CD4-positive, alpha-beta T cell treated with Interleukin-15 for 1 hour (primary cell): ENCODE results near the gene TMEM186.
"Not testable (repeated sequence)": the region's sequence is repeated elsewhere in the genome, so short reads cannot be mapped to it uniquely, and the experiment has no call there.

Source experiments
- DNase-seq: peaks from one replicate; pipeline ENCODE4 v3.0.0-alpha.2; 2020

Gene TMEM186, protein sequence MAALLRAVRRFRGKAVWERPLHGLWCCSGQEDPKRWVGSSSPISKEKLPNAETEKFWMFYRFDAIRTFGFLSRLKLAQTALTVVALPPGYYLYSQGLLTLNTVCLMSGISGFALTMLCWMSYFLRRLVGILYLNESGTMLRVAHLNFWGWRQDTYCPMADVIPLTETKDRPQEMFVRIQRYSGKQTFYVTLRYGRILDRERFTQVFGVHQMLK

GRCh38 chr16:8797364-8798173, at the start of gene TMEM186, which contains the start of gene PMM2:
Gene TMEM186, minus strand, starts transcription at chr16:8797639. Its CDS starts 25 bp downstream, at chr16:8797614.
Gene PMM2, plus strand, starts transcription at chr16:8797839. Its CDS starts 44 bp downstream, at chr16:8797883.
- DNase-seq = peak; percentile 96

- no peak for DNase-seq
Measured at GRCh38 chr16:8847145-8847544, 49.7 kb upstream of the TMEM186 start.

- no peak for DNase-seq
Measured at GRCh38 chr16:8846401-8846932, 49.0 kb upstream of the TMEM186 start.

DNA sequence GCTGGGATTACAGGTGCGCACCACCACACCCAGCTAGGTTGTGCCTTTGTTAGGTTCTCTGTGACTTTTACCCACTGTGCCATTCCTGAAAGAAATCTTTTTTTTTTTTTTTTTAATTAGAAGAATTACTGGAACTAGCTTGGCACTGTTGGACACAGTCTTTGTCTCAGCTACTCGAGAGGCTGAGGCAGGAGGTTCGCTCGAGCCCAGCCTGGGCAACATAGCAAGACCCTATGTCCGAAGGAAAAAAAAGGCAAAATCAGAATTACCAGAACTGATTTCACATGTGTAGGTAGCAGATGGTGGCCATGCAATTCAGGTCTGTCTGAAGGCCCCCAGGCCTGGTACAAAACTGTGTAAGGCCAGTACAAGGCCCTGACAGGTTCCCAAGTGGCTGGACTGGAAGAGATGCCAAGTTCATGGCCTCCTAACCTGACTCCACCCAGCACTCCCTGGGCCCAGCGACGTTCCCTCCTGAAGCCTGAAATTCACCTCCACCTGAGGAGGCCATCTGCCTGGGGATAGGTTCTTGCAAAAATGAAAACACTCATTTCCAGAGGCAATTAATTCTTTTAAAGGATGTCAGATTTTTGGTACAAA, 48.4 kb upstream of the TMEM186 start:
- no peak for DNase-seq

GRCh38 chr16:8843296-8843695, 45.9 kb upstream of the TMEM186 start:
- not testable (repeated sequence) for DNase-seq

DNA sequence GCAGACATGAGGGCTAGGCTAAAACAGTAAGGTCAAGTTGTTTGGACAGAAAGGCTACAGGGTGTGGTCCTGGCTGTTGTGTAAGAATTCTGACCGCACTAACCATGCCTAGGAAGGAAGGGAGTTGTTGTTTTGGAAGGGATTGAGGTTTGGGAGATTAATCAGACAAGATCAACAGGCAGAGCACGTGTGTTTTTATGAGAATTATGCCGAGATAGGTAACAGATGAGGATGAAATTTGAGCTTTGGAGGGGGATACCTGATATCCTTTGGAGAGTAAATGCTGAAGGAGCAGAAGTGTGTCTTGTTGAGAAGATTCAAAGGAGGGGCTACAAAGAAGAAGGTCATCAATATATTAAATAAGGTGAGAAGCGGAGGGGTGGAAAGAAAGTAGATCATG, 44.6 kb upstream of the TMEM186 start:
- not testable (repeated sequence) for DNase-seq

DNA sequence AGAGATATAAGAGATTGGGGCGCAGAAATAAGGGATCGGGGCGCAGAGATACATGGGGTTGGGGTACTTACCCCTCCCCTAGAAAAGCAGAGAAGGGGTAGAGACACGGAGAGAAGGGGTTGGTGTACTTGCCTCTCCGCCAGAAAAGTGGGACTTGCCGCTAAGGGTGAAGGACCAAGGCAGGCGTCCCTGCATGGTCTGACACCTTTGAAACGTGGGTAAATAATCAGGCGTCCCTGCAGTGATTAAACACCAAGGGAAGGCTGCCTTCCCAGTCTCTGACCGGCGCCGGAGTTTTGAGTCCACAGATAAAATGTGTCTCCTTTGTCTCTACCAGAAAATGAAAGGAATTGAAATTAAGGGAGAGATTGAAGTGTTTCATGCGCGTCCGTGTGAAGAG, 40.2 kb upstream of the TMEM186 start:
- not testable (repeated sequence) for DNase-seq

DNA sequence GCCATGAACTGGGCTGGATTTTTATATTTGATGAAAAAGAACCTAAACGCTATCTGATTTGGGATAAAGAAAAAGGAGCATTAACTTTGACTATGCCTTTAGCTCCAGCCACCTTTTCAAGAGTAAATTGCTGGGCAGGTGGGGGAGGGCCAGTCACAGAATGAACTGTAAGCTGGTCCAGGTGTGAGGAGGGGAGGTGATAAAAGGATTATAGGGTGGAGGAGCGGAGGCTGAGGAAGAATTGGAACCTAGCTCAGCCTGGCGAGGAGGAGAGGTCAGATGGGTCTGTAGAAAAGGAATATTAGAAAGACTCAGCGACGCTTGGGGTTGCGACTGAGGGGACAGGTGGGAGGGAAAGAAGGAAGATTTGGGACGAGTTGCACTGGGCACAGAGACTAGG, 39.4 kb upstream of the TMEM186 start:
- not testable (repeated sequence) for DNase-seq

DNA sequence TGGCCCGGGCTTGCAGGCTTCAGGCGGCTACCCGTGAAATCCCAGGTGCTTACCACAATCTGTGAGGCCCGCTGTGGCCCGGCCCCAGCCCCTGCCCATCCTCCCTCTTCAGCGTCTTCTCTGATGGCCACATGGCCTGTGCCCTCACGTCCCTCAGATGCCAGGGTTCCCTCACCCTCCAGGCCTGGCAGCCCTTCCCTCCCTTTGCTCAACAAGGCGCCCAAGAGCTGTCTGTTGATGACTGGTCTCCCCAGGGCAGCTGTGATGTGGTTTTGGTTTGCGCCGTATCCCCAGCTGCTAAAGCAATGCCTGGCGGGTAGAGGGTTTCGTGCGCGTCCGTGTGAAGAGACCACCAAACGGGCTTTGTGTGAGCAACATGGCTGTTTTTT, 35.3 kb upstream of the TMEM186 start:
- DNase-seq = peak; percentile 41

DNA sequence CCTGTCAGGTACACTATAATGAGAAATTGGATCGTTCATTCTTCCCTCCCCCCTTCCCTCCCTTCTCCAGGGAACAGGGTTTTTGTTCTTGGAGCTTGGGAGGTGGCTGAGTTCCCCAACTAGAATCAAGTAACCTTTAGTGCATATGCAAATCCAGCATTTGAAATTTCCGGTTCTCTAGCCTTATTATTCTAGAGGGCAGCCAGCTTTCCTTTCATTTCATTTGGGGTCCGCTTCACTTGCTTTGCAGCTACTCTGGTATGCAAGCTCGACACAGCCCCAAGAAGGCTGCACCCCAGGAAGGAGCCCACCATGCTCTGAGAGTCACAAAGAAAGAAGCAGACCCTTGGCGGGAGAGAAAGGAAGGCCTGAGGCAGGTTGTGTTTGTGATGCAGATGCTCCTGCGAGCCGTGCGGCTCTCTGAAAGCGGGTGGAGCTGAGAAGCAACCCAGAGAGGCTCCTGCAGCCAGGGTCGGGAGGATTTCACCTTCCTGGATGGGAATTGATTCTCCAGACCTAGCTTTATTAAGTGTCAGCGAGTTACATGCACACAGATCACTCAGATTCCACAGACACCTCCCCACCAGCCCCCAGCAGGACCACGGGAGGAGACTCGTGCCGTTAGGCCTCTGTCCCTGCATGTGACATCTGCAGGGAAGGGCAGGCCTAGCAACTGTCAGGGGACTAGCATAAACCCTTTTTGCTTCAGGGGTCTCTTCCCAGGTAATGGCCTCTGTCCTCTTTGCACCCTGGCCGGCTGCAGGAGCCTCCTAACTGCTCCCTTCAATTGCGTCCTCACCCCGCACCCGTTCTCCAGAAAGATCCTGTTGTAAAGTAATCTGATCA, 34.7 kb upstream of the TMEM186 start:
- no peak for DNase-seq

- DNase-seq = no peak
Measured at GRCh38 chr16:8831450-8831849, 34.0 kb upstream of the TMEM186 start.

DNA sequence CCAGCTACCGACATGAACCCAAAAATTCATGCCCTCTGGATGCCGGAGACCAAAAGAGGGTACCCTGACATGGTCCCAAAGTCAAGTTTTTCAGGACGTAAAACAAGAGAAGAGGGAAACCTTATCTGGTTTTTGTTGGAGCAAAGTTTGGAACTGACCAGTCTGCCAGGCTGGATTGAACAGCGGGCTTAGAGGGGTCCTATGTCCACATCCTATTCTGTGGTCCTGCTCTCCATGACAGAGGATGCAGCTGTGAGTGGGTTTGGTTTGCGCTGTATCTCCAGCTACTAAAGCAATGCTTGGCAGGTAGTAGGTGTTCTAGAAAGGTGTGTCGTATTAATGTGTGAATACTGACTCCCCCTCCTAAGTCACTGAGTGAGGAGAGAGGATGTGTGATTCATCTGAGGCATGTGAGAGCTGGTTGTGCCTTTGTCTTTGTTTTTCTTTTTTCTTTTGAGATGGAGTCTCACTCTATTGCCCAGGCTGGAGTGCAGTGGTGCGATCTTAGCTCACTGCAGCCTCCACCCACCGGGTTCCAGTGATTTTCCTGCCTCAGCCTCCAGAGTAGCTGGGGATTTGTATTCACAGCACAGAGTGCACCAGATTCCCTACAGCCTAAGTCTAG, 31.2 kb upstream of the TMEM186 start:
- DNase-seq = no peak

DNA sequence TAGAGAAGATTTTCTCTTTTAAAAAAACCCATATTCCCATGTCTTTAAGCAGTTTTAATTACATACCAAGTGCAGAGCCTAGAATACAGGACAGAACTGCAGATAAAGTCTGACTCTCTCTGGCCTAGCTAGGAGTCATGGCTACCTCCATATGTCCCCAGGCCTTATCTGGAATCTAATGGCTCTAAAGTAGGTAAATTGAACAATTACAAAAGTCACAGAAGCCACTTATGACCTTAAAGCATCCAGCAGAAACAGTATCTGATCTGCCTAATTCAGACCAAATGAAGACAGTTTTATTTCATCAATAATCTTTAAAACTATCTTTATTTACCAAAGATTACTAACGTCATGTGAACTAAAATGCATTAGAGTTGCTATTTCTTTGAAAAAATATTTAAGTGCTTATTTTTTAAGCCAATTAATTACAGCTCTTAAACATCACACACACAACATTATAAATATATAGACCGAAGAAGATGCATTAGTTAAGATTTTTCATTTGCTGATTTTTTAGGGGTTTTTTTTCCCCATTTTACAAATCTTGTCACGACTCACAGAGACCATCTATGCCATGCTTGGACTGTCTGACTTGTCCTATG, 28.9 kb upstream of the TMEM186 start:
- no peak for DNase-seq

- no peak for DNase-seq
Measured at GRCh38 chr16:8822403-8822802, 25.0 kb upstream of the TMEM186 start.

GRCh38 chr16:8819411-8820034, 22.1 kb upstream of the TMEM186 start:
- DNase-seq = no peak

- no peak for DNase-seq
Measured at GRCh38 chr16:8818504-8819270, 21.2 kb upstream of the TMEM186 start.

GRCh38 chr16:8816967-8817655, 19.7 kb upstream of the TMEM186 start:
- DNase-seq = no peak

DNA sequence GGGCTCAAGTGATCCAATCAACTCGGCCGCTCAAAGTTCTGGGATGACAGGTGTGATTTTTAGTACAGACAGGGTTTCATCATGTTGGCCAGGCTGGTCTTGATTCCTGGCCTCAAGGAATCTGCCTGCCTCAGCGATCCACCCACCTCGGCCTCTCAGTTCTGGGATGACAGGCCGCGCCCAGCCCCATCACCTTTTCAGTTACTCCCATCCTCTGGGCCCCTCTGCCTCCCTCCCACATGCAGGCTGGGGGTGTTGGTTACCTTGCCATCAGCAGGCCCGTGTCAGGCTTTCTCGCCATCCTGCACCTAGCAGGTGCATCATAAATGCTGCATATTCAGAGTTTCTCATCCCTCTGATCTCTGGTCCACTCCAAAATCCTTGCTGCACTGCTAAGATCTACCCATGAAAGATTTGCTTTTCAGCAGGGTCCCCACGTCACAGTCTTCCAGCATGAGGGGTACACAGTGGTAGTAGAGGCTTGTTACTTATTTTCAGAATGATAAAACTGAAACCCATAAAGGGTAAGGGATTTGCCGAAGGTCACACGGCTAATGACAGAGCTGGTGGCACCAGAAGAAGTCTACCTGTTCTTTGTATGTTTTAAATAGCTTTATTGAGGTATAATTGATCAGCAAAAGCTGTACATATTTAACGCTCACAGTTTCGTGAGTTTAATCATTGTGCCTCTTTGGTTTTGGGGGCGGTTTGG, 16.8 kb upstream of the TMEM186 start:
- DNase-seq = no peak

DNA sequence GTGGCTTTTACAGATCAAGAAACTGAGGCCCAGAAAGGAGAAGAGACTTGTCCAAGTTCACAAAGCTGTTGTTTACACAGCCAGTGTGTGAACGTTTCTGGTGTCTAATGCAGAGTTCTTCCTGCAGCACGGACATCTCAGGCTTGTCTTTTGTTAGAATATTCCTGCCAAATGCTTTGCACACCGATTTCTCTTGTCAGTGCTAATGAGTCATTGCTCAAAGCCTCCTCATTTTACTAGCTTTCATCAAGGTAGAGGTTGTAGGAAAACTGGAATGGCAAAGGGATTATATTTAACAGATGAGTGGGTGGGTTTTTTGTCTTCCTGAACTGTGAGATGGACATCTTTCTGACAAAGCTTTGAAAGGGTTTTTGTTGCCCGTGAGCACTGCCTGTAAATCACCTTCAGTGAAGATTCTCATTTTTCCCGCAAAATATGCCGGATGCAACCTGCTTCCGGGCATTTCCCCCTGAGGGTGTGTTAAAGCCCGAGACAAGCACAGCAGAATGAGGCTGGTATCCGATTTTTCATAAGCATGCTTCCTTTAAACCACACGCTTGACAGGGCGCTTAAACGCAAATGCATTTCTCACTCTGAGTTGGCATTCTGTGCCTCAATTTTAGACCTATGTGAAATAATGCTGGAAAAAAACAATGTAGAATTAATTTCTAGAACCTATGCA, 14.9 kb upstream of the TMEM186 start:
- no peak for DNase-seq
